ENCODE results near the gene NUDT1. TPM values are rescaled to one million over a fixed set of nuclear protein-coding genes. Genes with fewer than 3 reads are reported as not detected.

NUDT1 gene
- total RNA-seq, 1 donor from 2014 or later = 5.5 TPM

DNA sequence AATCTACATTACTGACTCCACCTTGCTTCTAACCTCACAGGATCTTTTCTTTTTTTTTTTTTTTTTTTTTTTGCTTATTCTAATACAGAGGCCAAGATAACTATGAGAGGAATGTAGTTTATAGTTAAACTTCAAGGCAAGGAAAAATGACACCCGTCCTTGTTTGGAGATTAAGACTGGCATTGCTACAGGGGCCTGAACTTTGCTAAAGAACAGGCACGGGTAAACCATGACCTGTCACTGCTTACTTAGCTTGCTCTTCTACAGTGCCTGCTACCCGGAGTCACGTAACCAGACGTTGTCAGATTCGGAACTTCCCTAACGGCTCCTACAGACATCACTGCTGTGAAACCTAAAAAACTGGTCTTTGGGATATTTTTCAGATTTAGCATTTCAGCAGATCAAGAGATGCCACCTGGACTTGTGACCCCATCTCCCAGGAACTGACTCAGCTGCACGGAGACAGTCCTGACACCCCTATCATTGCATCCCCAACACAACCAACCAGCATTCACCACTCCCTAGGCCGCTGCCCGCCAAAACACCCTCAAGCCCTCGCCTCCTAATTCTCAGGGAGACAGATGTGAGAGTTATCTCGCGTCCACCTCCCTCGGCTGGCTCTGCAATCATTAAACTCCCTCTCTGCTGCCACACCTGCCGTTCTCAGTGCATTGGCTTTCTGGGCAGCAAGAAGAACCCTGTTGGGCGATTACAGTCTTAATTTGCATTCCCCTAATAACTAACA lies 36.8 kb upstream of the NUDT1 start:
- DNase-seq (ENCODE audit: low read depth) = peak; percentile 8

DNA sequence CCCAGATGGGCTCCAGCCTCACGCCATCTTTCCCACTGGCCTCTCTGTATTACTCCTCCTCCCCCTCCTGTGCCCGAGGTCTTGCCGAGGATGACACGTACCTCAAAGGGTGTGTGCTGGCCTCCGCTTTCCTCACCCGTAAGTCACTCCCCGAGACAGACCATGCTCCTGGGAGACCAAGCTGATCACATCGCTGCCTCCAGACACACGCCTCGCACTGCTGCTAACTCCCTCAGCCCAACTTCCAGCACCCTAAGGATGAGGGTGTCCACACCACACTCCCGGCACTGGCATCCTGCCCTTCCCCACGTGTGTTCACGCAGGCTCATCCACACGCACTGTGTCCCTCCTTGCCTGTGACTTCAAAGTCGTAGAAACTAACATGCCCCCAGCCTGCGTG lies 33.3 kb upstream of the NUDT1 start:
- no peak for DNase-seq (ENCODE audit: low read depth)

DNA sequence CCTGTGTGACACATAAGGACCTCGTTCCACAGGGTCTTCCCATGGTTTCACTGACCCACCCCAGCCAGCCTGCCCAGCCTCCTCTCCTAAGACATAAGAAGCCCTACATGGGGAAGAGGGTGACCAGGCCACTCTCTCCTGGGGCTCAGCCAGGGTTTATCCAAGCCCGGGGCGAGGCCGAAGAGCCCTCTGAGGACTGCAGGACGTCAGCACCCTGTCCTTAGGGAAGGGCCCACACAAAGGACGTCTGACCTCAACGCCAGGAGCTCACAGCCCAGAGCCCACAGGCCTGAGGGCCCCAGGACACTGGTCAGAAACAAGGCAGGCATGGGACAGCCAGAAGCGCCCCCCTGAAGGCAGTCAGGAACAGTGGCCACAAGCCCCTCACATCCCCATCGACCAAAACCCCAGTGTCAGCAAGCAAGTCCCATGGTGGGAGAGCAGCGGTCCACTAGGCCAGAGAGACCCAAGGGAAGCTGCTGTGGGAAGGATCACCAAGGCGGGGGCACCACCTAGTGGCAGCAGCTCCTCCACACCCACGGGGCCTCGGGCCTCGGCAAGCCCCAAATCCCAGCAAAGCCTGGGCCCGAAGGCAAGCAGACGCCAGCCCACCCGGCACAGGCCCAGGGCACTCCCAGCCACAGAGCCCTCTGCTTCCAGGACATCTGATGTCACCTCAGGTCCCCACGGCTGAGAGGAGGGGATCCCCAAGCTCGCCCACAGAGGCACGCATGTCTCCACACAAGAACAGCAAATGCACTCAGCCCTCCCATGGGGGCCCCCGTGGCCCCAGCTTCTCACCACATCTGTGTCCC lies 32.7 kb upstream of the NUDT1 start:
- peak; percentile 30 for DNase-seq (ENCODE audit: low read depth)

DNA sequence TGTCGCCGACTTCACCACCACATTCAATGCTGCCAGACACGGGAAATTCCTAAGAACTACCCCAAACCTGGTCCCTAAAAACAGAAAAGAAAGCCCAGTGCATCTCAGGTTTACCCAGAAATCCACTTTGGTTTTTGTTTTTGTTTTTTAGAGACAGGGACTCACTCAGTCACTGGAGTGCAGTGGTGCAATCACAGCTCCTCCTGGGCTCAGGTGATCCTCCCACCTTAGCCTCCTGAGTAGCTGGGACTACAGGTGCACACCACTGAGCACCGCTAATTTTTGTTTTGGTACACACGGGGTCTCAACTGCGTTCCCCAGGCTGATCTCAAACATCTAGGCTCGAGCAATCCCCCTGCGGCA lies 32.1 kb upstream of the NUDT1 start:
- DNase-seq (ENCODE audit: low read depth) = no peak

DNA sequence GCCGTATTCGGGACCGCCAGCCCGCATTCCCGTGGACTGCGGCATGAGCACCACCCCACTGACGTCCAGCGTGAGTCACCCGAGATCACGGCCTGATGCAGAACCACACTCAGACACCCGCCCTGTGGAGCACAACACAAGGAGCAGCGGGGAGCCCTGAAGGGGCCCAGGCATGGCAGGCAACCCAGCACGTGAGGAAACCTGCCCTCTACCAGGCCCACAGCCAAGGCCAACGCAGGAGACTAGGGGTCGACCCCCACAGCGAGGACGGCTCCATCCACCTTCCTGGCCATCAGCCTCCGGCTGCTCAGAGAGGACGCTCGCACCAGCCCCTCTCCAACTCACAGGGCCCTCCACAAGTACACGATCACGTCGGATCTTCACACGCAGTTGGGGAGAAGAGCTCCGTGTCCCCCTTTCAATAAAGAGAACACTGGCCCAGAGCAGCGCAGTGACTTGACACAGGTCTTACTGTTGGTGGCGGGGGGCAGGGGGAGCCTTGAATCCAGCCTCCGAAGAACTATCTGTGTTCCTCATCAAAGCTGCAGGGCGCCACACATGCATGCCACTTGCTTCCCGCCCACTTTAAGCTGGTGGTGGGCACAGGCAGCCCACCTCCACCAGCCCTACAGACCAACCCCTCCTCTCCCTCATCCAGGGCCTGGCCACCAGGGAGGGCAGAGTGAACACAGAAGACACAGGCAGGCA lies 31.3 kb upstream of the NUDT1 start:
- DNase-seq (ENCODE audit: low read depth) = no peak

DNA sequence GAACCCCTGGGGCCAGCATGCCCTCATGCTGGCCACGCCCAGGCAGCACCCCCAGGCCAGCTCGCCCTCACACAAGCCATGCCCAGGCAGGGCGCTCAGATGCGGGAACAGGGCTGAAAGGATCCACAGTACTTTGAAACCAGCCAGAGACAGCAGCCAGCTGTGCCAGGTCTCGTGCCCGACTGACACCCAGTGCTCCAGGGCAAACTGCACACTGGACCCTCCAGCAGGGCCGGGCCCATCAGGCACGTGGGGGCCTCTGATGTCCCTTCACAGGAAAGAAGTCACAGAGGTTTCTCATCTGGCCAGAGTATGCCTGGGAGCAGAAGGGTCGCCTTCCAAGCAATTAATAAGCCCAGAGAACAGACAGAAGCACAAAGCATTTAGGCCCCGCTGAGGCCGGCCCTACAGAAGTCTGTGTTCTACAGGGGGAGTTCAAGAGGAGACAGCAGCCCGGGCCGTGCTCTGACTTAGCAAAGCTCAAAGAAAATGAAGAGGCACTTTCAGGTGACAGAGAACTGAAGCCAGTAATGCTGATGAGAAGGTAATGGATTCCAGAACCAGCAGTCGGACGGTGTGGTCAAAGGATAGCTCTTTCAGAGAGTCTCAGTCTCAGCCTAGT lies 30.7 kb upstream of the NUDT1 start:
- DNase-seq (ENCODE audit: low read depth) = no peak

DNA sequence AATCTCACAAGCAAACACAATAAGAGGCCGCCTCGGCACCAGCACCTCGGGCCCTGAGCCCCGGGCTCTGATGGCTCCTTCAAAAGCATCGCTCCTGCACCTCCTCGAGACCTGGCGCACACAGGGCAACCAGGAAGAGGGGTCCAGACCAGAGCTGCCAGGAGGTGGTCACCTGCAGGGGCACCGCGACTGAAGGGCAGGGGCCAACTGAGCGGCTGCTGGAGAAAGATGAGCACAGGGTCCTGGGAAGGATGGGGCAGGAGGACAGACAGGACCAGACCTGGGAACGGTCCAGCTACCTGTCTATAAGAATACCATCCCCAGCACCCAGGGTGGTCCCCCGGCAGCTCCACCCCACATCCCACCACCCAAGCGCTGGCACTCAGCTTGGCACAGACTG lies 30.1 kb upstream of the NUDT1 start:
- DNase-seq (ENCODE audit: low read depth) = no peak

DNA sequence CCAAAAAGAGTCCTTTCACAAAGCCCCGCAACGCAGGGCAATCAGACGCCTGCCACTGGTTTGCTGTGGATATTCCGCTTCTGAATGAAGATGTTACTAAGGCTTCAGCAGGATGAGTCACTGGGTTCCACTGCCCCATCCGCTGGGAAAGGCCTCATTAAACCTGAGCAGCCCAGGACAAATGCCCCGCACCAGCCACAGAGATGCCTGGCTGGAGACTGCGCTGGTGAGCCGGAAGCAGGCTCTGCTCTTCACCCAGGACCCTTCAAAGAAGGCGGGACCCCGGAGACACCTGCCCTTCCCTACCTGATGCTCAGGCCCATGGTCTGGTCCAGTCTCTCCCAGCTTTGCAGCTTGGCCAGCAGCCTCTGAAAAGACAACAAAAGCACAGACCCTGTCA lies 29.1 kb upstream of the NUDT1 start:
- no peak for DNase-seq (ENCODE audit: low read depth)

DNA sequence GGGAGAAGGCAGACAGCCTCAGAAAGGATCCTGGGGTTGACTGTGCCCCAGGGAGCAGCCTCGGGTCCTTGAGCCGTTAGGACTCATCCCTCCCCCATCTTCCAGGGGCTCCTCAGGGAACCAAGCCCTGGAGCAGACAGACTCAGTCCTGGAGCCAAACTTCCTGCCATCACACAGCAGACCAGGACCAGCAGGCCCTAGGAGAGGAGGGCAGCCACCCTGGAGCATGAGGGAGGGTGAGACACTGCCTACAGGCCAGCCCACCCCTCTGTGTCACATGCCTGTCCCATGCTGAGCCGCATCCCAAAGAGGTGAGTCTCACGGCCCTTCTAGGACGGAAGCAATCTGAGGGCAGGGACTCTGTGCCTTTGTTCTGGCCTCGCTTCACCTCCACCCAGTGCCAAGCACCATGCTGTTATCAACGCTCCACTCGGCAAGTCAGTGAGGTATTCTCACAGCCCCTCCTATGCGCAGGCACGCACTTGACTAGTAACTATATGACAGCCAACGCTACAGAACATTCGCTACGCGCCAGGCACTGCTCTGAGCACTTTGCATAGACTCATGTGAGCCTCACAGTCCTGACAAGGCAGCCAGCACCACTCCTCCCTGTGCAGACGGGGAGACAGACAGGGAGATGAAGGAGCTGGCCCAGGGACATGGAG lies 28.3 kb upstream of the NUDT1 start:
- no peak for DNase-seq (ENCODE audit: low read depth)

DNA sequence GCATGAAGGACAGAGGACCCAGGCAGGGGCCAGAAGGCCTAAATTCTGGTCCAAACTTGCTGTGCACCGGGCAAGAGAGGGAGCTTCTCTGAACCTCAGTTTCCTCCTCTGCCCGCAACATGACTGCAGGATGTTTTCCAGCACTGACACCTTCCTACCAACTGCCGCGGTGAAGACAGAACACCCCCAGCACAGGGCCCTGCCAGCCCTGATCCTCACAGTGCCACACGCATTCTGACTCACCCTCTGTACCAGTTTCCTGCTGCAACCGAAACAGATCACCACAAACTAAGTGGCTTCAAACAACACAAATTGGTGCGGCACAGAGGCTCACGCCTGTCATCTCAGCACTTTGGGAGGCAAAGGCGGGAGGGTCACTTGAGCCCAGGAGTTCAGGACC lies 27.4 kb upstream of the NUDT1 start:
- DNase-seq (ENCODE audit: low read depth) = no peak

DNA sequence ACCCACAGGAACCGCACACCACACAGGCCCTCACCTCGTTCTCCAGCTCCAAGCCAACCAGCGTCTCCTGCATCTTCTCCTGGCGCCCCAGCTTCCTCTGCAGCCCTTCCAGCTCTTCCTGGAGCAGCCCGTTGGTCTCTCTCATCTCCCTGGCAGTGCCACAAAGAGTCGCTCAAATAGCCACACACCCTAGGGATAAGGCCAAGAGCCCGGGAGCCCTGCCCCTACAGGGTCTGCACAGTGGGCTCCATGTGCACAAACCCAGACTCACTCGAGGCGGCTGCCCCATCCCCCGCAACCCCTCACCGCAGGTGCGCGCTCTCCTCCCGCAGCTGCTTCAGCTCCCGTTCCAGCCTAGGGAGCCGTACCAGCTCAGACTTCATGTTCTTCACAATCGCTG lies 26.2 kb upstream of the NUDT1 start:
- no peak for DNase-seq (ENCODE audit: low read depth)

DNA sequence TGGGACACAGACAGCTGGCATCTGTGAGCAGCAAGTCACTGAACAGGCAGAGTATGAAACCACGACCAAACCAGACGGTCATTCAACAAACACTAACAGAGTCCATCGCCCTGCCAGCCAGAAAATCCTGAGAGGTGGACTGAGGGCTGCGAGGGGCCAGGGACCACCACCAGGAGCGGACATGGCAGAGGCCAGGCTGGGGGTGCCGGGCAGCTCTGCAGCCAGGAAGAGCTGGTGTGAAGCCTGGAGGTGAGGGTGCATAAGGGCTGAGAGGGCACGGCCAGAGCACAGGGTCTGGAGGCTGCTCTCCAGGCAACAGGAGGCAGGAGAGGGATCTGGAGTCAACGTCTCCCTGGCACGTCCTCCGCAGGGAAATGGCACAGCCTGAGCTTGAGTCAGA lies 24.8 kb upstream of the NUDT1 start:
- no peak for DNase-seq (ENCODE audit: low read depth)

DNA sequence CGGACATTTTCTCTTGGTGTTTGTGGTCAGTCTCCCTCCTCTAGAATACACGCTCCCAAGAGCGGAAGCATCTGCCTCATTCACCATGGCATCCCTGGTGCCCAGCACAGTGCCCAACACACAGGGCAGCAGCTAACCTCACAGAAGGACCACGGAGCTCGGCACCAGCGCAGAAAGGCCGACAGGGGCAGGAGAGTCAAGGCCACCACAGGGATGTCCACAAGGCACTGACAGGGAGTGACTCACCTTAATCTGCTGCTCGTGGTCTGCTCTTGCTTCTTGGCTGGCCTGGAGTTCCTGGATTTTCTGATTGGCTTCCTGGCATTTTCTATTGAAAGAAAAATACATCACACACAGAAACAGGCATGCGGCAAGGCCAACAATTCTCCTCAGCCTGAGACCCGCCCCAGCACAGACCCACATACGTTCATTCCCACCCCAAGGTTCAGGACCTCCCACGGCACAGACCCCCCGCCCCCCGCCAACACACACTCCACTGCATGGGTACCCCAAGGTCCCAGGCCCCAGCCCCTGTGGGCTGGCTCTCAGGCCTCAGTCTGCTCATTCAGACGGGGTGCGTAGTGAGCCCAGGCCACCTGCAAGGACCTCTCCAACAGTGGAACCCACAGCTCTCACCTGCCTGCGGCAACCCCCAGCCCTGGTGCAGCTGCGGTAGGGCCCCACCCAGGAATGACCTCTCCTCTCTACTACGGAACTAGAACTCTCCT lies 24.1 kb upstream of the NUDT1 start:
- DNase-seq (ENCODE audit: low read depth) = no peak

DNA sequence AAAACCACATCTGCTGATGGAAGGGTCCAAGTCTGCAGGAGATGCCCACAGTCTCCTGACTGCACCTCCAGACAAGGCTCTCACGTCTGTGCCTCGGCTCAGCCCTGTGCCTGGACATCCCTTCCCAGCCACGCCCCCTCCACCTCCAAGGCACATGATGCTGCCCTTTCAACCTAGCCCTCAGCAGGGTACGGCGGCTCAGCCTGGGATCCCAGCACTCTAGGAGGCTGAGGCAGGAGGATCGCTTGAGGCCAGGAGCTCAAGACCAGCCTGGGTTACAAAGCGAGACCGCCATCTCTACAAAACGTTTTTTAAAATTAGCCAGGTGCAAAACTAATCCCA lies 23.6 kb upstream of the NUDT1 start:
- no peak for DNase-seq (ENCODE audit: low read depth)

DNA sequence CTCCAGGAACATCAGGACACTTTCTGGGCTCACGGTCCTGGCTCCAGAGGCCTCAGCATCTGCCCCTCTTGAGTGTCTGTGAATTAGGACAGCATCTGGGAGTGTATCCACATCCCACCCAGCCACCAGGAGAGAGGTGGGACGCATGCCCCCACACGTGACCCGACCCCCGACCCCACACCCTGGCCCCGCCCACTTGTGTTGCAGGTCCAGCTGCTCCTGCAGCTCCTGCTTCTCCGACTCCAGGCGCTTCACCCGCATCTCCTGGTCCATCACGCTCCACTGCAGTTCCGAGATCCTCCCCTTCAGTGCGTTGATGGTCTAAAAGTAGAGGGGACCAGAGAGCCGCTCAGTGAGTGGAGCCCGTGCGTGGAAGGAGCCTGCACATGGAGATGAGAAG lies 22.9 kb upstream of the NUDT1 start:
- no peak for DNase-seq (ENCODE audit: low read depth)

DNA sequence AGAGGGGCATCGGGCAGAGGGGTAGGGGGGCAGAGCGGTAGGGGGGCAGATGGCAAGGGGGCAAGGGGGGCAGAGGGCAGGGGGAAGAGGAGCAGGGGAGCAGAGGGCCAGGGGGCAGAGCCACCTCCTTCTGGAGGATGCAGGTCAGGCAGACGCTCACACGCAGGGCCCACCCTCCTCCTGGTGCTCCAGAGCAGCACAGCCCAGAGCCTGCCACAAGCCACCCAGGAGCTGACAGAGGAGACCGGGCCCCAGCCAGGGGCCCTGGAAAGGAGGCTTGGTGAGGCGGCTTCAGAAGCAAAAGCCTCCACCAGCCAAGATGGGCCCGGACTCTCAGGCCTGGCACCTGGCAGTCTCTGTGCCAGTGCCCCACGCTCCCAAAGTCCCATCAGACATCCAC lies 22.4 kb upstream of the NUDT1 start:
- DNase-seq (ENCODE audit: low read depth) = no peak

DNA sequence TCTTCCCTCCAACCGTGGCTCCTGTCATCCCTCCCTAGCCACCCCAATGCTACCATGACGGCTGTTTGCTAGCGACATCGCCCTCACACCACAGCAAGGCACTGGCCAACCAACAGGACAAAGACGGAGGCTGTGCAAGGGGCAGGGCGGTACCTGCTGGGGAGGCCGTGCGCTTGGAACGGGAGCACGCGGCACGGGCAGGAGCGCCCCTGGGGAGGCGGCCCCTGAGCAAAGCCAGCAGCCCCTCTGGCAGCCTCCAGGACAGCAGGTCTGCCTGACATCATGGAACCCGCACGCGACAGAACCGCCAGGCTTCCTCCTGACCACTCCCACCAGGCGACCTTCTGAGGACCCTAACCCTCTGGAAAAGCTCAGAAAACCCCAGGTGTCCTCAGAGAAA lies 22.0 kb upstream of the NUDT1 start:
- no peak for DNase-seq (ENCODE audit: low read depth)

DNA sequence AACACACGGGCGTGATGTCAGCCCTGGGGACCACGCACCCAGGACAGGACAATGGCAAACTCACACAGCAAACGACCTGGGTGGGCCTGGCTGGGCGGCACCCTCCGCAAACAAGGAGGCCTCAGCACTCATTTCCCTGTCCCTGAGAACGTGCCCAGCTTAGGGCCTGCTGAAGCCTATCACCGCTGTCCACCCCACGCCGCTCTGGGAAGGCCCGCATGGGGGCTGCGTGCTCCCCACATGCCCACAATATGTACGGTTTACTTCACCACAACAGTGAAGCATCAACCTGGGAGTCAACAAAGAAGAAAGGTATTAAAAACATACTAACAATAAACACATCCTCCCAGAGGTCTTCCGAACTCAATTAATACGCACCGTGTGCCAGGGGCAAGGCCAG lies 21.5 kb upstream of the NUDT1 start:
- no peak for DNase-seq (ENCODE audit: low read depth)

DNA sequence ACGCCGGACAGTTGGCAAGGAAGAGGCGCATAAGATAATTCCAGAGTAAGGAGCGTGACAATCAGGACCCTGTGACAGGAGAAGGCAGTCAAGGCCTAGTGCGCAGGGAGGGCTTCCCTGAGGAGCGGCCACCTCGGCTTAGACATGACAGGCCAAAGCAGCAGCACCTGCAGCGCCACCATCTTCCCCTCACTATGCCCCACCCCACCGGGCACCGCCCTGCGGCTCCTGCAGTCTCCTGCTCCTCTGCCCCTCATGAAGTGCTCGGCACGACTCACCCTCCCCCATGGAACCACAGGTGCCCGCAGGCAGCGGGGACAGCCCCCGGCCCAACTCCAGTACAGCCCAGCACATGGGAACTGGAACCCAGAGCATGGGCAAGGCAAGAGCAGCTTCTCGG lies 21.1 kb upstream of the NUDT1 start:
- DNase-seq (ENCODE audit: low read depth) = no peak

DNA sequence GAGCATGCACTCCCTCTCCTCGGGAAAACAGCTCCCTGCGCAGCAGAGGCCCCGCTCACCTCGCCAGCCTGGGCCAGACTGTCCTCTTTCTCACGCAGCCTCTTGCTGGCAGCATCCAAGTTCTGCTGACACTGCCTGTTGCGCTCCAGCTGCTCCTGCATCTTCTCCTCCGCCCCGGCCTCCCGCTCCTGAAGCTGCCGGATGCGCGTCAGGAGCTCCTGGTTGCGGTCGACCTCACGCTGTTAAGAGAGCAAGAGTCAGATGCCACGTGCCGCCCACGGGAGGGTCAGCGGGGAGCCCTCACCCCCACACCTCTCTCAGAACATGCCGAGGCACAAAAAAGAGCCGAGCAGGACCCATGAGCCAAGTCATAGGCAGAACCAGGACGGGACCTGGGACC lies 19.5 kb upstream of the NUDT1 start:
- no peak for DNase-seq (ENCODE audit: low read depth)

DNA sequence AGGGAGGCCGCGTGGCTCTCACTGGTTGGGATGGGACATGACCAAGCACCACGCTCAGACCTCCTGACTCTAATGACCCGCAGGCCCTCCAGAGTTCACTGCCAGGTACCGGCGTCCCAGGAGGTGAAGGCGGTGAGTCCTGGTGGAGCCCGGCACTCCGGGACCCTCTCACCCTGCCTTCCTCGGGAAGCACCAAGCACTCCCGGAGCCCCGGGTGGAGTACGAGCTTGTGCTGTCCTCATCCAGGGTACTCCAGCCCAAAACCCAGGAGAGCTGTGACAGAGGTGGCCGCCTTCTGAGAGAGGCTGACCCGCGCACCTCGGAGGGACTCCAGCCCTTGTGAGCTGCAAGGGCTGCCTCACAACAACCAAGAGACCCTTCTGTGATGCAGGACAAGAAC lies 18.7 kb upstream of the NUDT1 start:
- no peak for DNase-seq (ENCODE audit: low read depth)

Measured in renal cortical epithelial cell (primary cell).